Lower leg skin (tissue), 3 donors: ENCODE measurements around the gene SMAD5.

ENCODE experiments used
- POLR2A ChIP-seq, 2 donors: fragments of 450-650 bp; IDR thresholded peaks; one replicate each; pipeline ENCODE4 v1.6.1; 2016 to 2017; ENCODE audit warnings: antibody characterized with exemption in 2 of 2, mild to moderate bottlenecking in 1 of 2, moderate library complexity in 1 of 2
- TF ChIP-seq, protein P1 (sequence below), 3 donors: fragments of 450-650 bp; IDR thresholded peaks; one replicate each; pipeline ENCODE4 v1.5.1; 2016; ENCODE audit warnings: antibody characterized with exemption in 3 of 3, mild to moderate bottlenecking in 3 of 3, moderate library complexity in 2 of 3

DNA sequence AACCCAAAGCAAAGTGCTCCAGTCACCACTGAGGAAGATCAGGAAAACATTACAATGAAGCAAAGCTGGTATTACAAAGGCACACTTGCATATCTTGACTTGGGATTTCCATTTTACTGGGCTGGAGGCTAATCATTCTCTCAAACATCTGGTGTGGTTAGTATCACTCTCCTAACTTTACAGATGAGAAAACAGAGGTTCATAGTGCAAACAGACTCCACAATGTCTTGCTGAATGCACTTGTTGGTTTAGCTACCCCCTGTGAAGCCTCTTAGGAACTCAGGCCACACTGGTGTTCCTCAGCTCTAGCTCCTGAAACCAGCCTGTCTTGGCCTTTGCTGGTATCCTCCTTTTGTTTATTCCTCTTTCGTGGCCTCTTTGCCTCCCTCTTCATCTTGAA, 29.5 kb upstream of the SMAD5 start:
- TF ChIP-seq, protein P1, sequence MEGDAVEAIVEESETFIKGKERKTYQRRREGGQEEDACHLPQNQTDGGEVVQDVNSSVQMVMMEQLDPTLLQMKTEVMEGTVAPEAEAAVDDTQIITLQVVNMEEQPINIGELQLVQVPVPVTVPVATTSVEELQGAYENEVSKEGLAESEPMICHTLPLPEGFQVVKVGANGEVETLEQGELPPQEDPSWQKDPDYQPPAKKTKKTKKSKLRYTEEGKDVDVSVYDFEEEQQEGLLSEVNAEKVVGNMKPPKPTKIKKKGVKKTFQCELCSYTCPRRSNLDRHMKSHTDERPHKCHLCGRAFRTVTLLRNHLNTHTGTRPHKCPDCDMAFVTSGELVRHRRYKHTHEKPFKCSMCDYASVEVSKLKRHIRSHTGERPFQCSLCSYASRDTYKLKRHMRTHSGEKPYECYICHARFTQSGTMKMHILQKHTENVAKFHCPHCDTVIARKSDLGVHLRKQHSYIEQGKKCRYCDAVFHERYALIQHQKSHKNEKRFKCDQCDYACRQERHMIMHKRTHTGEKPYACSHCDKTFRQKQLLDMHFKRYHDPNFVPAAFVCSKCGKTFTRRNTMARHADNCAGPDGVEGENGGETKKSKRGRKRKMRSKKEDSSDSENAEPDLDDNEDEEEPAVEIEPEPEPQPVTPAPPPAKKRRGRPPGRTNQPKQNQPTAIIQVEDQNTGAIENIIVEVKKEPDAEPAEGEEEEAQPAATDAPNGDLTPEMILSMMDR (IDR thresholded peaks at IDR 0.05) = no peak
- no peak for TF ChIP-seq POLR2A (IDR thresholded peaks at IDR 0.05)
